ENCODE measurements around the gene VPS13C. TPM values are rescaled to one million over a fixed set of nuclear protein-coding genes. Genes with fewer than 3 reads are reported as not detected.

Gene VPS13C
- total and polyA plus RNA-seq, 2 donors (not counting 3 experiments of a cell fraction or from before 2014, with no cell fraction given), result 10.8 to 60.3 TPM

- dilution Hi-C loops (cut with MboI; ENCODE audit: extremely low pct_ligation_motif_present, low sequenced_read_pairs), result no loop called here
- CTCF ChIA-PET, result interaction anchor here (0.7 to 1.4 kb wide), 4 partner anchors 8 to 102 kb away, joined by 3 to 4 read pairs (median 3); no protein-coding TSS in a partner anchor
- Histone ChIP-seq H3K36me3 (ENCODE audit: control insufficient read depth in 2 of 2, extremely low read depth in 1 of 2, insufficient read depth in 2 of 2, low read length in 2 of 2) (peaks cover 0 to 10% of the 10 kb centered on the region in 2 experiments), H3K9ac (replicated peaks; ENCODE audit: extremely low read depth, insufficient read depth, low read length) (no peak overlapping the region), H4K20me1 (replicated peaks; ENCODE audit: control insufficient read depth, extremely low read depth, insufficient read depth, low read length) (no peaks in the 10 kb centered on the region), H3K27ac (ENCODE audit: insufficient read depth, low read depth, low read length) (no peak overlapping the region), H3K4me2 (ENCODE audit: insufficient read depth, low read length) (no peak overlapping the region), H3K79me2 (ENCODE audit: control insufficient read depth, insufficient read depth, low read length) (no peaks in the 10 kb centered on the region), H2AFZ (ENCODE audit: low read depth, low read length) (no peak overlapping the region), H3K4me3 (replicated peaks in 1 of 3; ENCODE audit: insufficient read depth in 1 of 3, low read depth in 1 of 3, low read length in 3 of 3) (no peak overlapping the region), H3K27me3 (ENCODE audit: control insufficient read depth in 2 of 2, insufficient read depth in 2 of 2, low read length in 2 of 2) (no peaks in the 10 kb centered on the region), H3K4me1 (ENCODE audit: control insufficient read depth, extremely low read depth, insufficient read depth, low read length) (no peaks in the 10 kb centered on the region), H3K9me1 (replicated peaks; ENCODE audit: control insufficient read depth, extremely low read depth, insufficient read depth, low read length) (no peaks in the 10 kb centered on the region), H3K9me3 (replicated peaks; ENCODE audit: control insufficient read depth, insufficient read depth, low read length) (no peaks in the 10 kb centered on the region)
- FAIRE-seq (no peak), DNase-seq (ENCODE audit: low read depth, low spot score) (peak; percentile 8)
- no TSS peak for BruUV-seq (replicated peaks)
- POLR2A ChIA-PET, result no interaction called here
- intact Hi-C loops (cut with micrococcal nuclease), result no loop called here
- TF ChIP-seq MYC (IDR thresholded peaks at IDR 0.05; ENCODE audit: low read depth, low read length) (no peak), EZH2 (IDR thresholded peaks at IDR 0.05; ENCODE audit: borderline replicate concordance, low read depth, low read length, severe bottlenecking) (no peak)
Observed at GRCh38 chr15:61974759-61975158, 85.5 kb downstream of the VPS13C start.

GRCh38 chr15:61974118-61974517, 86.1 kb downstream of the VPS13C start:
- Histone ChIP-seq H3K4me3 (replicated peaks in 1 of 3; ENCODE audit: insufficient read depth in 1 of 3, low read depth in 1 of 3, low read length in 3 of 3) (no peak overlapping the region), H3K27me3 (ENCODE audit: control insufficient read depth in 2 of 2, insufficient read depth in 2 of 2, low read length in 2 of 2) (no peaks in the 10 kb centered on the region), H3K9me3 (replicated peaks; ENCODE audit: control insufficient read depth, insufficient read depth, low read length) (no peaks in the 10 kb centered on the region), H3K36me3 (ENCODE audit: control insufficient read depth in 2 of 2, extremely low read depth in 1 of 2, insufficient read depth in 2 of 2, low read length in 2 of 2) (peaks cover 0 to 10% of the 10 kb centered on the region in 2 experiments), H3K79me2 (ENCODE audit: control insufficient read depth, insufficient read depth, low read length) (no peaks in the 10 kb centered on the region), H2AFZ (ENCODE audit: low read depth, low read length) (no peak overlapping the region), H4K20me1 (replicated peaks; ENCODE audit: control insufficient read depth, extremely low read depth, insufficient read depth, low read length) (no peaks in the 10 kb centered on the region), H3K9ac (replicated peaks; ENCODE audit: extremely low read depth, insufficient read depth, low read length) (no peak overlapping the region), H3K27ac (ENCODE audit: insufficient read depth, low read depth, low read length) (no peak overlapping the region), H3K4me1 (ENCODE audit: control insufficient read depth, extremely low read depth, insufficient read depth, low read length) (no peaks in the 10 kb centered on the region), H3K4me2 (ENCODE audit: insufficient read depth, low read length) (no peak overlapping the region), H3K9me1 (replicated peaks; ENCODE audit: control insufficient read depth, extremely low read depth, insufficient read depth, low read length) (no peaks in the 10 kb centered on the region)
- no TSS peak for BruUV-seq (replicated peaks)
- intact Hi-C loops (cut with micrococcal nuclease), result no loop called here
- FAIRE-seq, result no peak
- TF ChIP-seq JUN (IDR thresholded peaks at IDR 0.05; ENCODE audit: borderline replicate concordance, insufficient read depth, insufficient read length, low read depth), result no peak
- no peak for TF ChIP-seq GATA2 (IDR thresholded peaks at IDR 0.05; ENCODE audit: insufficient read depth, insufficient read length, low read depth, low read length)
- no peak for TF ChIP-seq CTCF (IDR thresholded peaks at IDR 0.05; ENCODE audit: extremely low read depth in 1 of 2, insufficient read depth in 1 of 2, low read depth in 1 of 2, low read length in 2 of 2)
- no peak for TF ChIP-seq MYC (IDR thresholded peaks at IDR 0.05; ENCODE audit: low read depth, low read length)
- no peak for TF ChIP-seq POLR2AphosphoS5 (IDR thresholded peaks at IDR 0.05; ENCODE audit: insufficient read depth, low read depth, low read length)
- no peak for TF ChIP-seq FOS (IDR thresholded peaks at IDR 0.05; ENCODE audit: borderline replicate concordance, insufficient read depth, low read length)
- no peak for TF ChIP-seq POLR2A (IDR thresholded peaks at IDR 0.05; ENCODE audit: low read depth, low read length)
- TF ChIP-seq MAX (IDR thresholded peaks at IDR 0.05; ENCODE audit: insufficient read depth, insufficient read length), result no peak
- TF ChIP-seq EZH2 (IDR thresholded peaks at IDR 0.05; ENCODE audit: borderline replicate concordance, low read depth, low read length, severe bottlenecking), result no peak
- dilution Hi-C loops (cut with MboI; ENCODE audit: extremely low pct_ligation_motif_present, low sequenced_read_pairs), result no loop called here
- ChIA-PET CTCF (interaction anchor here (0.7 to 2.4 kb wide), 6 partner anchors 9 to 280 kb away, joined by 3 to 7 read pairs (median 4); no protein-coding TSS in a partner anchor), POLR2A (no interaction called here)
- no peak for DNase-seq (ENCODE audit: low read depth, low spot score)

Measured in endothelial cell of umbilical vein (primary cell).